Measurements from ENCODE around the gene VILL. TPM values are rescaled to one million over a fixed set of nuclear protein-coding genes. Genes with fewer than 3 reads are reported as not detected.

The VILL gene
- polyA plus RNA-seq, 1 of the 3 experiments (the other 2 are of a cell fraction): 8.8 TPM

DNA sequence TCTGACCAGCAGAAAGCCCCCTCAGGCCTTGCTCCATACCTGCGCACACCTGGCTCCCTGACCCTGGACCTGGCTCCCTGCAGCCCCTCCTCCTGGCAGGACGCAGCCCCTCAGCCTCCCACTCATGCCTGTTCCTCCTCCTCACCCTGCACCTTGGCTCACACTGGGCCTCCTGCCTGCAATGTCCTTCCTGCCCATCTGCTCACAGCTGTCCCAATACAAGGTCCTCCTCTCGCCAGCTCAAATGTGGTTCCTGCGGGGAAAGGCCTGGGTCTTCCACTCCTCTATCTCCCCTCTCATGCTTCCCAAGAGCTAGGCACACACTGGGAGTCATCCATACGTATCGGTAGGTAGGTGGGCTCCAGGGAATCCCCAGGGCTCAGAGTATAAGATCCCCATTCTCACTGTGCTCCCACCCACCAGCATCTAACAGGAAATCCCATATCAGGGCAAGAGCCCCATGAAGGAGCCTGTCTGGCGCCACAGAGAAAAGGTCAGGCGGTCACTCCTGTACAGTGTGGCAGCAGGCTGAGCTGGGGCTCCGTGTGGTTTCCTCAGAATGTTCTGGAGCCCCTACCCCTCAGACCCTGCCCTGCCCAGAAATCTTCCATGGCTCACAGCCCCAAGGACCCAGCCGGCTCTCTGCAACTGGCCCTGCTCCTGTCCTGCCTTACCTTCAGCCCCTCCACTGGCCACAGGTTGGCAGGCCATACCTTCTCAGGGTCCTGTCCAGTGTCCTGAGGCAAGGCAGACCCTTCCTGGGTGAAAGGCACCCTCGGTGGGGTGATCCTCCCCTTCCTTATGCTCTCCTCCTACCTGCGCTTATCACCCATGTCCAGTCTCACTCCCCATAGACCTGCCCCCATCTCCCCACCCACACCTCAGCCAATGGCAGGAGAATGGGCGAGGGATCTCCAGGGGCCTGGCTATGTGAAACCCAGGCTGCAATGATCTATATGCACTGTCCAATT is 28.0 kb downstream of the VILL start (continued):
- no peak for TF ChIP-seq MEF2A (IDR thresholded peaks at IDR 0.05; ENCODE audit: borderline replicate concordance, low read depth)
- TF ChIP-seq NFIC (IDR thresholded peaks at IDR 0.05; ENCODE audit: borderline replicate concordance): no peak
- TF ChIP-seq GATA2 (CRISPR knock-in tag; IDR thresholded peaks at IDR 0.05): no peak
- TF ChIP-seq USF2 (IDR thresholded peaks at IDR 0.05; ENCODE audit: borderline replicate concordance, low read depth, low read length): no peak
- no peak for TF ChIP-seq RAD21 (IDR thresholded peaks at IDR 0.05; ENCODE audit: low read length)
- no peak for TF ChIP-seq JUND (IDR thresholded peaks at IDR 0.05)

- H3K27ac ChIP-seq (ENCODE audit: low read depth in 2 of 2, low read length in 1 of 2): no peak overlapping the region
- POLR2A ChIA-PET: interaction anchor here (1.6 kb wide), 1 partner anchor 10 kb away, joined by 4 read pairs; the partner anchor contains the start of gene PLCD1
- H3K9me3 ChIP-seq: no peaks in the 10 kb centered on the region
- H3K4me1 ChIP-seq (ENCODE audit: control insufficient read depth in 1 of 2, insufficient read depth in 2 of 2, low read depth in 1 of 2, low read length in 1 of 2): peaks cover 0 to 42% of the 10 kb centered on the region in 2 experiments; a peak in 1 of 4 replicates
- H3K79me2 ChIP-seq (ENCODE audit: insufficient read depth): peaks cover 10% of the 10 kb centered on the region; the same call in 1 of the 2 replicates
- peaks cover under 1% of the 10 kb centered on the region for H3F3A ChIP-seq (replicated peaks; ENCODE audit: insufficient read depth)
- H3K9me2 ChIP-seq: no peaks in the 10 kb centered on the region
- H3K36me3 ChIP-seq (replicated peaks in 1 of 2; ENCODE audit: control insufficient read depth in 1 of 2, insufficient read depth in 2 of 2, low read length in 1 of 2): peaks cover 13 to 19% of the 10 kb centered on the region in 2 experiments
- CTCF ChIA-PET: interaction anchor here (1.3 to 5.3 kb wide), 4 partner anchors 9 to 23 kb away, joined by 3 to 27 read pairs (median 7); partner anchors contain the start of gene PLCD1
- no peak for DNase-seq
- no peak overlapping the region for H2AFZ ChIP-seq (ENCODE audit: low read depth)
- TF ChIP-seq IRF3 (IDR thresholded peaks at IDR 0.05; ENCODE audit: low read depth, low read length): no peak
- TF ChIP-seq RFX5 (IDR thresholded peaks at IDR 0.05; ENCODE audit: low read length): no peak
- TF ChIP-seq, protein P1, sequence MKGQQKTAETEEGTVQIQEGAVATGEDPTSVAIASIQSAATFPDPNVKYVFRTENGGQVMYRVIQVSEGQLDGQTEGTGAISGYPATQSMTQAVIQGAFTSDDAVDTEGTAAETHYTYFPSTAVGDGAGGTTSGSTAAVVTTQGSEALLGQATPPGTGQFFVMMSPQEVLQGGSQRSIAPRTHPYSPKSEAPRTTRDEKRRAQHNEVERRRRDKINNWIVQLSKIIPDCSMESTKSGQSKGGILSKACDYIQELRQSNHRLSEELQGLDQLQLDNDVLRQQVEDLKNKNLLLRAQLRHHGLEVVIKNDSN (IDR thresholded peaks at IDR 0.05; ENCODE audit: borderline replicate concordance, low read depth): no peak
- no peak for TF ChIP-seq ELF1 (IDR thresholded peaks at IDR 0.05)
- TF ChIP-seq NRF1 (IDR thresholded peaks at IDR 0.05; ENCODE audit: low read depth, low read length): no peak
- no peak for TF ChIP-seq RAD21 (IDR thresholded peaks at IDR 0.05; ENCODE audit: low read length)
- no peak for TF ChIP-seq FOXM1 (IDR thresholded peaks at IDR 0.05; ENCODE audit: low read depth)
- no peak for TF ChIP-seq TCF12 (IDR thresholded peaks at IDR 0.05)
- no peak for TF ChIP-seq ZBTB33 (IDR thresholded peaks at IDR 0.05; ENCODE audit: borderline replicate concordance, low read depth)
- TF ChIP-seq, protein P2, sequence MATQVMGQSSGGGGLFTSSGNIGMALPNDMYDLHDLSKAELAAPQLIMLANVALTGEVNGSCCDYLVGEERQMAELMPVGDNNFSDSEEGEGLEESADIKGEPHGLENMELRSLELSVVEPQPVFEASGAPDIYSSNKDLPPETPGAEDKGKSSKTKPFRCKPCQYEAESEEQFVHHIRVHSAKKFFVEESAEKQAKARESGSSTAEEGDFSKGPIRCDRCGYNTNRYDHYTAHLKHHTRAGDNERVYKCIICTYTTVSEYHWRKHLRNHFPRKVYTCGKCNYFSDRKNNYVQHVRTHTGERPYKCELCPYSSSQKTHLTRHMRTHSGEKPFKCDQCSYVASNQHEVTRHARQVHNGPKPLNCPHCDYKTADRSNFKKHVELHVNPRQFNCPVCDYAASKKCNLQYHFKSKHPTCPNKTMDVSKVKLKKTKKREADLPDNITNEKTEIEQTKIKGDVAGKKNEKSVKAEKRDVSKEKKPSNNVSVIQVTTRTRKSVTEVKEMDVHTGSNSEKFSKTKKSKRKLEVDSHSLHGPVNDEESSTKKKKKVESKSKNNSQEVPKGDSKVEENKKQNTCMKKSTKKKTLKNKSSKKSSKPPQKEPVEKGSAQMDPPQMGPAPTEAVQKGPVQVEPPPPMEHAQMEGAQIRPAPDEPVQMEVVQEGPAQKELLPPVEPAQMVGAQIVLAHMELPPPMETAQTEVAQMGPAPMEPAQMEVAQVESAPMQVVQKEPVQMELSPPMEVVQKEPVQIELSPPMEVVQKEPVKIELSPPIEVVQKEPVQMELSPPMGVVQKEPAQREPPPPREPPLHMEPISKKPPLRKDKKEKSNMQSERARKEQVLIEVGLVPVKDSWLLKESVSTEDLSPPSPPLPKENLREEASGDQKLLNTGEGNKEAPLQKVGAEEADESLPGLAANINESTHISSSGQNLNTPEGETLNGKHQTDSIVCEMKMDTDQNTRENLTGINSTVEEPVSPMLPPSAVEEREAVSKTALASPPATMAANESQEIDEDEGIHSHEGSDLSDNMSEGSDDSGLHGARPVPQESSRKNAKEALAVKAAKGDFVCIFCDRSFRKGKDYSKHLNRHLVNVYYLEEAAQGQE (IDR thresholded peaks at IDR 0.05; ENCODE audit: low read depth, low read length): no peak
- TF ChIP-seq SMC3 (IDR thresholded peaks at IDR 0.05; ENCODE audit: low read depth, low read length): no peak
- TF ChIP-seq TAF1 (IDR thresholded peaks at IDR 0.05; ENCODE audit: borderline replicate concordance, low read depth, low read length): no peak
- TF ChIP-seq RXRA (IDR thresholded peaks at IDR 0.05; ENCODE audit: borderline replicate concordance, low read depth): no peak
- TF ChIP-seq SIN3A (IDR thresholded peaks at IDR 0.05; ENCODE audit: borderline replicate concordance, low read depth, low read length): no peak
- no peak for TF ChIP-seq TEAD4 (IDR thresholded peaks at IDR 0.05; ENCODE audit: borderline replicate concordance, insufficient read depth)
- TF ChIP-seq, protein P3, sequence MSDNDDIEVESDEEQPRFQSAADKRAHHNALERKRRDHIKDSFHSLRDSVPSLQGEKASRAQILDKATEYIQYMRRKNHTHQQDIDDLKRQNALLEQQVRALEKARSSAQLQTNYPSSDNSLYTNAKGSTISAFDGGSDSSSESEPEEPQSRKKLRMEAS (IDR thresholded peaks at IDR 0.05; ENCODE audit: low read depth): no peak
- H3K4me3 ChIP-seq (ENCODE audit: low read depth in 2 of 2, low read length in 1 of 2): no peak overlapping the region
- H4K20me1 ChIP-seq (ENCODE audit: insufficient read depth): no peaks in the 10 kb centered on the region
- no peaks in the 10 kb centered on the region for H3K27me3 ChIP-seq (ENCODE audit: insufficient read depth)
- 83% methylated on average over 9 of the region's 10 CpGs for WGBS (ENCODE audit: low lambda C conversion rate)
- no peak overlapping the region for H3K9ac ChIP-seq
- H3K4me2 ChIP-seq: no peak overlapping the region
Measured at GRCh38 chr3:38019658-38020341, 29.2 kb downstream of the VILL start.

All from SK-N-SH (cell line).